KOPT-K1 (cell line): ENCODE measurements around the gene PRRG1.

Source experiments
- H3K27ac ChIP-seq: fragments of 200-600 bp; sonication (generic); 2 replicates; pipeline ENCODE4 v1.5.1; 2016; ENCODE audit warnings: antibody characterized with exemption, mild to moderate bottlenecking, low read depth, low read length; ENCODE audit not compliant: poor library complexity, severe bottlenecking
- H3K36me3 ChIP-seq: fragments of 200-600 bp; sonication (generic); 2 replicates; pipeline ENCODE4 v1.5.1; 2017; ENCODE audit warnings: antibody characterized with exemption, mild to moderate bottlenecking, low read length, moderate library complexity; ENCODE audit not compliant: insufficient read depth
- H3K9me3 ChIP-seq: fragments of 200-600 bp; sonication (generic); 2 replicates; pipeline ENCODE4 v1.5.1; 2017; ENCODE audit warnings: antibody characterized with exemption, low read length, mild to moderate bottlenecking; ENCODE audit not compliant: insufficient read depth, poor library complexity, severe bottlenecking

The PRRG1 gene

GRCh38 chrX:37357436-37357835 lies 8.3 kb downstream of the PRRG1 start:
- Histone ChIP-seq H3K27ac (no peak overlapping the region), H3K36me3 (no peaks in the 10 kb centered on the region), H3K9me3 (no peaks in the 10 kb centered on the region)

GRCh38 chrX:37361596-37361995 lies 12.4 kb downstream of the PRRG1 start:
- no peak overlapping the region for H3K27ac ChIP-seq
- H3K36me3 ChIP-seq, result no peaks in the 10 kb centered on the region
- no peaks in the 10 kb centered on the region for H3K9me3 ChIP-seq

- H3K36me3 ChIP-seq, result no peaks in the 10 kb centered on the region
- no peaks in the 10 kb centered on the region for H3K9me3 ChIP-seq
- H3K27ac ChIP-seq, result no peak overlapping the region
Measured at GRCh38 chrX:37364666-37365065, 15.5 kb downstream of the PRRG1 start.

GRCh38 chrX:37367946-37368345 lies 18.8 kb downstream of the PRRG1 start:
- Histone ChIP-seq H3K36me3 (no peaks in the 10 kb centered on the region), H3K9me3 (no peaks in the 10 kb centered on the region), H3K27ac (no peak overlapping the region)

- Histone ChIP-seq H3K9me3 (no peaks in the 10 kb centered on the region), H3K27ac (no peak overlapping the region), H3K36me3 (no peaks in the 10 kb centered on the region)
Measured at GRCh38 chrX:37370499-37371141, 21.5 kb downstream of the PRRG1 start.

GRCh38 chrX:37371578-37371991 lies 22.4 kb downstream of the PRRG1 start:
- no peaks in the 10 kb centered on the region for H3K36me3 ChIP-seq
- no peak overlapping the region for H3K27ac ChIP-seq
- H3K9me3 ChIP-seq, result no peaks in the 10 kb centered on the region

GRCh38 chrX:37378404-37378803 lies 29.2 kb downstream of the PRRG1 start:
- H3K36me3 ChIP-seq, result no peaks in the 10 kb centered on the region
- H3K27ac ChIP-seq, result no peak overlapping the region
- no peaks in the 10 kb centered on the region for H3K9me3 ChIP-seq

GRCh38 chrX:37378830-37379229 lies 29.7 kb downstream of the PRRG1 start:
- H3K27ac ChIP-seq, result no peak overlapping the region
- H3K9me3 ChIP-seq, result no peaks in the 10 kb centered on the region
- H3K36me3 ChIP-seq, result no peaks in the 10 kb centered on the region

- no peaks in the 10 kb centered on the region for H3K9me3 ChIP-seq
- H3K36me3 ChIP-seq, result no peaks in the 10 kb centered on the region
- no peak overlapping the region for H3K27ac ChIP-seq
Measured at GRCh38 chrX:37380256-37380655, 31.1 kb downstream of the PRRG1 start.

- no peak overlapping the region for H3K27ac ChIP-seq
- no peaks in the 10 kb centered on the region for H3K9me3 ChIP-seq
- no peaks in the 10 kb centered on the region for H3K36me3 ChIP-seq
Measured at GRCh38 chrX:37380924-37381323, 31.8 kb downstream of the PRRG1 start.

GRCh38 chrX:37383313-37383712 lies 34.1 kb downstream of the PRRG1 start:
- Histone ChIP-seq H3K36me3 (no peaks in the 10 kb centered on the region), H3K27ac (no peak overlapping the region), H3K9me3 (no peaks in the 10 kb centered on the region)

- Histone ChIP-seq H3K36me3 (no peaks in the 10 kb centered on the region), H3K27ac (no peak overlapping the region), H3K9me3 (no peaks in the 10 kb centered on the region)
Measured at GRCh38 chrX:37388413-37388812, 39.2 kb downstream of the PRRG1 start.

GRCh38 chrX:37405956-37406355 lies 56.8 kb downstream of the PRRG1 start:
- Histone ChIP-seq H3K36me3 (no peaks in the 10 kb centered on the region), H3K27ac (no peak overlapping the region), H3K9me3 (no peaks in the 10 kb centered on the region)

GRCh38 chrX:37407736-37408135 lies 58.6 kb downstream of the PRRG1 start:
- H3K36me3 ChIP-seq, result no peaks in the 10 kb centered on the region
- no peak overlapping the region for H3K27ac ChIP-seq
- H3K9me3 ChIP-seq, result no peaks in the 10 kb centered on the region

- Histone ChIP-seq H3K9me3 (no peaks in the 10 kb centered on the region), H3K36me3 (no peaks in the 10 kb centered on the region), H3K27ac (no peak overlapping the region)
Measured at GRCh38 chrX:37409278-37409677, 60.1 kb downstream of the PRRG1 start.

GRCh38 chrX:37420185-37420584 lies 71.0 kb downstream of the PRRG1 start:
- Histone ChIP-seq H3K9me3 (no peaks in the 10 kb centered on the region), H3K36me3 (no peaks in the 10 kb centered on the region), H3K27ac (no peak overlapping the region)
